ENCODE measurements around the gene BLOC1S2.

BLOC1S2 gene

DNA sequence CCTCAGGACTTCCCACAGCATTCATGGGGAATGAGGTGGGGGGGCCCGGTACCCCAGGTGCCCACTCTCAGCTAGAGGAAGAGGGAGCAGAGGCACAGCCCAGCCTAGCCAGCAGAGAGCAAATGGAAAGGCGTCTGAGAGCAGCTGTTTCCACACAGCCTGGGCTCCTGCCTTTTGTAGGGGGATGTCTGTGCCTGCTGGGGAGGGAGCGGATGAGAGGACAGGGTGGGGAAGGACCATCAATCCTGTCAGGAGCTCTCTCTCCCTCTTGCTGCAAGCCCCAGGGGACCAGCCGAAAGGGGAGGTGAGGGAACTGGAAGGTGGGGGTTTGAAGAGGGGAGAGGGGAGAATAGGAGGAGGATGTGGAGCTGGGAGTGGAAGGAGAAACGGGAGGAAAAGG is 43.6 kb upstream of the BLOC1S2 start, which contains the start of gene PKD2L1:
PKD2L1 (minus strand) TSS at position 150 of the 400 bp plus-strand sequence; CDS start at position 25, 125 bp downstream.
- H3K4me3 ChIP-seq (ENCODE audit: low read length) = no peak within 1 kb of the TSS
- no peak within 1 kb of the TSS for H2AFZ ChIP-seq (ENCODE audit: low read depth, low read length)
- TF ChIP-seq, protein P1, sequence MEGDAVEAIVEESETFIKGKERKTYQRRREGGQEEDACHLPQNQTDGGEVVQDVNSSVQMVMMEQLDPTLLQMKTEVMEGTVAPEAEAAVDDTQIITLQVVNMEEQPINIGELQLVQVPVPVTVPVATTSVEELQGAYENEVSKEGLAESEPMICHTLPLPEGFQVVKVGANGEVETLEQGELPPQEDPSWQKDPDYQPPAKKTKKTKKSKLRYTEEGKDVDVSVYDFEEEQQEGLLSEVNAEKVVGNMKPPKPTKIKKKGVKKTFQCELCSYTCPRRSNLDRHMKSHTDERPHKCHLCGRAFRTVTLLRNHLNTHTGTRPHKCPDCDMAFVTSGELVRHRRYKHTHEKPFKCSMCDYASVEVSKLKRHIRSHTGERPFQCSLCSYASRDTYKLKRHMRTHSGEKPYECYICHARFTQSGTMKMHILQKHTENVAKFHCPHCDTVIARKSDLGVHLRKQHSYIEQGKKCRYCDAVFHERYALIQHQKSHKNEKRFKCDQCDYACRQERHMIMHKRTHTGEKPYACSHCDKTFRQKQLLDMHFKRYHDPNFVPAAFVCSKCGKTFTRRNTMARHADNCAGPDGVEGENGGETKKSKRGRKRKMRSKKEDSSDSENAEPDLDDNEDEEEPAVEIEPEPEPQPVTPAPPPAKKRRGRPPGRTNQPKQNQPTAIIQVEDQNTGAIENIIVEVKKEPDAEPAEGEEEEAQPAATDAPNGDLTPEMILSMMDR (IDR thresholded peaks at IDR 0.05; ENCODE audit: low read depth, low read length) = no peak
- no peak for TF ChIP-seq EZH2phosphoT487 (IDR thresholded peaks at IDR 0.05; ENCODE audit: low read depth)
- H3K36me3 ChIP-seq (replicated peaks; ENCODE audit: low read depth, low read length) = no peaks in the 10 kb centered on the region
- no peaks in the 10 kb centered on the region for H3K79me2 ChIP-seq (ENCODE audit: low read length)
- H3K9ac ChIP-seq (ENCODE audit: low read length) = no peak within 1 kb of the TSS
- no peaks in the 10 kb centered on the region for H3K9me3 ChIP-seq (ENCODE audit: insufficient read depth, low read length)
- no peak within 1 kb of the TSS for H3K27ac ChIP-seq (ENCODE audit: low read length)
- no peaks in the 10 kb centered on the region for H4K20me1 ChIP-seq (ENCODE audit: insufficient read depth, low read length)
- no peak within 1 kb of the TSS for H3K4me2 ChIP-seq (ENCODE audit: low read length)
- no peaks in the 10 kb centered on the region for H3K27me3 ChIP-seq (ENCODE audit: low read depth, low read length)
- H3K4me1 ChIP-seq (ENCODE audit: low read length) = peaks cover 28% of the 10 kb centered on the region

DNA sequence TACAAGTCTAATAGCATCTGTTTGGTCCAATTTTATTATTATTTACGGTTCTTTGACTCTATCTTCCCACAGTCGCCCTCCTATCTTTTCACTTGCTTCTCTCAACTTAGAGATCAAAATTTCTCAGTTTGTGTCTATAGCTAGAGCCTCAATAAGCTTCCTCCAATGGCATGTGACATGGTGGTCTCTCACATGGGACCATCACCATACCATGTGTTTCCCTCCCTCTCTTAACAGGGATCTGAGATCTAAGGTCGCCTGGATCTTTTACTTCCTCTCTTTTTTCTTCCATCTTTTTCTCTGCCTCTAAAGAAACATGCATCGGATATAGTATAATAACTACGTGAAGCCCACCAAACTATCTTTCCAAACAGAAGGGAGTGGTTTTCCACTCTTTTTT is 41.7 kb upstream of the BLOC1S2 start:
- no peaks in the 10 kb centered on the region for H4K20me1 ChIP-seq (ENCODE audit: insufficient read depth, low read length)
- H3K27ac ChIP-seq (ENCODE audit: low read length) = peak overlapping the region; percentile 97
- no peak overlapping the region; the same call in 1 of the 2 replicates for H3K4me3 ChIP-seq (ENCODE audit: low read length)
- H2AFZ ChIP-seq (ENCODE audit: low read depth, low read length) = no peak overlapping the region
- peaks cover 28% of the 10 kb centered on the region for H3K4me1 ChIP-seq (ENCODE audit: low read length)
- peak overlapping the region; percentile 73; the same call in 1 of the 2 replicates for H3K9ac ChIP-seq (ENCODE audit: low read length)
- H3K79me2 ChIP-seq (ENCODE audit: low read length) = no peaks in the 10 kb centered on the region
- no peaks in the 10 kb centered on the region for H3K36me3 ChIP-seq (replicated peaks; ENCODE audit: low read depth, low read length)
- no peak for TF ChIP-seq EZH2phosphoT487 (IDR thresholded peaks at IDR 0.05; ENCODE audit: low read depth)
- TF ChIP-seq, protein P1 (IDR thresholded peaks at IDR 0.05; ENCODE audit: low read depth, low read length) = no peak
- H3K9me3 ChIP-seq (ENCODE audit: insufficient read depth, low read length) = no peaks in the 10 kb centered on the region
- no peaks in the 10 kb centered on the region for H3K27me3 ChIP-seq (ENCODE audit: low read depth, low read length)
- peak overlapping the region; percentile 95 for H3K4me2 ChIP-seq (ENCODE audit: low read length)

DNA sequence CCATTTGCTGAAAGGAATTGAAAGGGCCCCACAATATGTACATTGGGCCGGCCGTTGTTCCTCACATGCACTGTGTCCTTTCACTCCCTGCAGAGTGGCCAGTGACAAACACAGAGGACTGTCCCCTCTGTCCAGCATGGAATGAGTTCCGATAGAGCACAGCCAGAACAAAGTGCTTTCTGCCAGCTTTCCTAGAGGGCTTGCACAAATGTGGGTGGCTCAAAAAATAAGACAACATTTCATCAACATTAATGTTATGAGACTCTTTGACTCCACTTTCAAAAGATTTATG is 41.2 kb upstream of the BLOC1S2 start:
- no peaks in the 10 kb centered on the region for H4K20me1 ChIP-seq (ENCODE audit: insufficient read depth, low read length)
- H3K27me3 ChIP-seq (ENCODE audit: low read depth, low read length) = no peaks in the 10 kb centered on the region
- peak overlapping the region; percentile 95 for H3K4me2 ChIP-seq (ENCODE audit: low read length)
- peak overlapping the region; percentile 73 for H3K9ac ChIP-seq (ENCODE audit: low read length)
- no peaks in the 10 kb centered on the region for H3K36me3 ChIP-seq (replicated peaks; ENCODE audit: low read depth, low read length)
- TF ChIP-seq, protein P1 (IDR thresholded peaks at IDR 0.05; ENCODE audit: low read depth, low read length) = no peak
- TF ChIP-seq EZH2phosphoT487 (IDR thresholded peaks at IDR 0.05; ENCODE audit: low read depth) = no peak
- H3K4me1 ChIP-seq (ENCODE audit: low read length) = peaks cover 28% of the 10 kb centered on the region
- H3K9me3 ChIP-seq (ENCODE audit: insufficient read depth, low read length) = no peaks in the 10 kb centered on the region
- no peaks in the 10 kb centered on the region for H3K79me2 ChIP-seq (ENCODE audit: low read length)
- H3K4me3 ChIP-seq (ENCODE audit: low read length) = peak overlapping the region; percentile 73
- H2AFZ ChIP-seq (ENCODE audit: low read depth, low read length) = no peak overlapping the region
- peak overlapping the region; percentile 97 for H3K27ac ChIP-seq (ENCODE audit: low read length)

DNA sequence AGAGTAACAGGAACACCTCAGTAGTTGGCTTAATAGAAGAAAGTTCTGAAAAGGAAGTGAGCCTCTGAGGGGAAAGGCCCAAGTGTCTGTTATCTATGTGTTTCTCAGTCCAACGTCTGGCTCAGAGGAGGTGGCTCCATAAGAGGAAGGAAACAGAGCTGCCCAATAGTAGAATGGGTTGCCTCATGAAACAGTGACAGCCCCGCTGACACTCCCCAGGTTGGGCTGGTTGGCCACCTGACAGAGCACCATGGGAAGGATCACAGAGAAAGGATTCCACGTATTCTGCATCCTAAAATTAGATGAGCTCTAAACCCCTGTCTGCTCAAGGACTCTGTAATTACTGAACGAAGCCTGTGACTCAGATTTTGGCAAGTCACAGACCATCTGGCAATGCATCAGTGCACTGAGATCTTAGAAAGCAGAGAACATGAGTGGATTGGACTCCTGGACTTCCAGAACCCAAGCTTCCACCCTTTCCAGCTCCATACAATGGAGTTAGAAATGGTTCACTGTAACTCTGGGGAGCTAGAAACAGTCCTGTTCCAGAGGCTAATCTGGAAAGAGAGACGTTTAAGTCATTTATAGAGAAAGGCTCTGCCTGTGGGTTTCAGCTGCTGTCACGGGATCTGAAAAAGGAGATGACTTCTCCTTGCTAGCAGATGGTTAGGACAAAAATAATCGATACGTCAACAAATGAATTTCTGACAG is 40.7 kb upstream of the BLOC1S2 start:
- peak overlapping the region; percentile 73 for H3K9ac ChIP-seq (ENCODE audit: low read length)
- H4K20me1 ChIP-seq (ENCODE audit: insufficient read depth, low read length) = no peaks in the 10 kb centered on the region
- TF ChIP-seq, protein P1 (IDR thresholded peaks at IDR 0.05; ENCODE audit: low read depth, low read length) = no peak
- TF ChIP-seq EZH2phosphoT487 (IDR thresholded peaks at IDR 0.05; ENCODE audit: low read depth) = no peak
- no peaks in the 10 kb centered on the region for H3K79me2 ChIP-seq (ENCODE audit: low read length)
- H3K4me1 ChIP-seq (ENCODE audit: low read length) = peaks cover 28% of the 10 kb centered on the region
- H3K4me2 ChIP-seq (ENCODE audit: low read length) = peak overlapping the region; percentile 95
- H3K9me3 ChIP-seq (ENCODE audit: insufficient read depth, low read length) = no peaks in the 10 kb centered on the region
- H3K27ac ChIP-seq (ENCODE audit: low read length) = peak overlapping the region; percentile 97
- peak overlapping the region; percentile 73 for H3K4me3 ChIP-seq (ENCODE audit: low read length)
- H3K27me3 ChIP-seq (ENCODE audit: low read depth, low read length) = no peaks in the 10 kb centered on the region
- no peak overlapping the region for H2AFZ ChIP-seq (ENCODE audit: low read depth, low read length)
- H3K36me3 ChIP-seq (replicated peaks; ENCODE audit: low read depth, low read length) = no peaks in the 10 kb centered on the region

All from OCI-LY3 (cell line).